ENCODE data around the gene TMEM131.
"Not testable (repeated sequence)": the region's sequence is repeated elsewhere in the genome, so short reads cannot be mapped to it uniquely, and the experiment has no call there.

DNA sequence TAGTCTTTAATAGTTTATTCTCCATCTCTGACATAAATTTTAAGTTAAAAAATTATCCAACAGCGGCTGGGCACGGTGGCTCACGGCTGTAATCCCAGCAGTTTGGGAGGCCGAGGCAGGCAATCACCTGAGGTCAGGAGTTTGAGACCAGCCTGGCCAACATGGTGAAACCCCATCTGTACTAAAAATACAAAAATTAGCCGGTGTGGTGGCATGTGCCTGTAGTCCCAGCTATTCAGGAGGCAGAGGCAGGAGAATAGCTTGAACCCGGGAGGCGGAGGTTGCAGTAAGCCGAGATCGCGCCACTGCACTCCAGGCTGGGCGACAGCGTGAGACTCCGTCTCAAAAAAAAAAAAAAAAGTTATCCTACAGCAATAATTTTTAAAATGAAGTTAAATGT, 39.0 kb downstream of the TMEM131 start:
- TF ChIP-seq, protein P1, sequence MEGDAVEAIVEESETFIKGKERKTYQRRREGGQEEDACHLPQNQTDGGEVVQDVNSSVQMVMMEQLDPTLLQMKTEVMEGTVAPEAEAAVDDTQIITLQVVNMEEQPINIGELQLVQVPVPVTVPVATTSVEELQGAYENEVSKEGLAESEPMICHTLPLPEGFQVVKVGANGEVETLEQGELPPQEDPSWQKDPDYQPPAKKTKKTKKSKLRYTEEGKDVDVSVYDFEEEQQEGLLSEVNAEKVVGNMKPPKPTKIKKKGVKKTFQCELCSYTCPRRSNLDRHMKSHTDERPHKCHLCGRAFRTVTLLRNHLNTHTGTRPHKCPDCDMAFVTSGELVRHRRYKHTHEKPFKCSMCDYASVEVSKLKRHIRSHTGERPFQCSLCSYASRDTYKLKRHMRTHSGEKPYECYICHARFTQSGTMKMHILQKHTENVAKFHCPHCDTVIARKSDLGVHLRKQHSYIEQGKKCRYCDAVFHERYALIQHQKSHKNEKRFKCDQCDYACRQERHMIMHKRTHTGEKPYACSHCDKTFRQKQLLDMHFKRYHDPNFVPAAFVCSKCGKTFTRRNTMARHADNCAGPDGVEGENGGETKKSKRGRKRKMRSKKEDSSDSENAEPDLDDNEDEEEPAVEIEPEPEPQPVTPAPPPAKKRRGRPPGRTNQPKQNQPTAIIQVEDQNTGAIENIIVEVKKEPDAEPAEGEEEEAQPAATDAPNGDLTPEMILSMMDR (IDR thresholded peaks at IDR 0.05), result not testable (repeated sequence)
- TF ChIP-seq POLR2A (IDR thresholded peaks at IDR 0.05); POLR2AphosphoS5 (IDR thresholded peaks at IDR 0.05; ENCODE audit: insufficient read depth in 1 of 2, low read depth in 1 of 2): not testable (repeated sequence)

Measured in vagina (tissue), 2 donors.